Measurements from ENCODE around the gene STARD6. TPM values are rescaled to one million over a fixed set of nuclear protein-coding genes. Genes with fewer than 3 reads are reported as not detected.
"Not testable (repeated sequence)": the region's sequence is repeated elsewhere in the genome, so short reads cannot be mapped to it uniquely, and the experiment has no call there.

The STARD6 gene
- total RNA-seq, 1 experiment from 2014 or later, result not detected

GRCh38 chr18:54388203-54389142 is 30.8 kb upstream of the STARD6 start (continued):
- TF ChIP-seq ZBTB43 (CRISPR knock-in tag; IDR thresholded peaks at IDR 0.05) (no peak), ZBTB21 (CRISPR knock-in tag; IDR thresholded peaks at IDR 0.05; ENCODE audit: borderline replicate concordance) (no peak), ZNF416 (CRISPR knock-in tag; IDR thresholded peaks at IDR 0.05) (no peak), PRRX2 (CRISPR knock-in tag; IDR thresholded peaks at IDR 0.05) (peak; percentile 73; the same call in 1 of the 2 replicates)
- TF ChIP-seq, protein P1, sequence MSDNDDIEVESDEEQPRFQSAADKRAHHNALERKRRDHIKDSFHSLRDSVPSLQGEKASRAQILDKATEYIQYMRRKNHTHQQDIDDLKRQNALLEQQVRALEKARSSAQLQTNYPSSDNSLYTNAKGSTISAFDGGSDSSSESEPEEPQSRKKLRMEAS (CRISPR knock-in tag; IDR thresholded peaks at IDR 0.05), result no peak
- TF ChIP-seq, protein P2, sequence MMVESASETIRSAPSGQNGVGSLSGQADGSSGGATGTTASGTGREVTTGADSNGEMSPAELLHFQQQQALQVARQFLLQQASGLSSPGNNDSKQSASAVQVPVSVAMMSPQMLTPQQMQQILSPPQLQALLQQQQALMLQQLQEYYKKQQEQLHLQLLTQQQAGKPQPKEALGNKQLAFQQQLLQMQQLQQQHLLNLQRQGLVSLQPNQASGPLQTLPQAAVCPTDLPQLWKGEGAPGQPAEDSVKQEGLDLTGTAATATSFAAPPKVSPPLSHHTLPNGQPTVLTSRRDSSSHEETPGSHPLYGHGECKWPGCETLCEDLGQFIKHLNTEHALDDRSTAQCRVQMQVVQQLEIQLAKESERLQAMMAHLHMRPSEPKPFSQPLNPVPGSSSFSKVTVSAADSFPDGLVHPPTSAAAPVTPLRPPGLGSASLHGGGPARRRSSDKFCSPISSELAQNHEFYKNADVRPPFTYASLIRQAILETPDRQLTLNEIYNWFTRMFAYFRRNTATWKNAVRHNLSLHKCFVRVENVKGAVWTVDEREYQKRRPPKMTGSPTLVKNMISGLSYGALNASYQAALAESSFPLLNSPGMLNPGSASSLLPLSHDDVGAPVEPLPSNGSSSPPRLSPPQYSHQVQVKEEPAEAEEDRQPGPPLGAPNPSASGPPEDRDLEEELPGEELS (CRISPR knock-in tag; IDR thresholded peaks at IDR 0.05), result no peak

GRCh38 chr18:54387631-54388030 is 30.0 kb upstream of the STARD6 start:
- POLR2A ChIA-PET, result no interaction called here
- no peak for DNase-seq (ENCODE audit: low spot score)
- 0 out of 2 replicates have a peak, but pooled peaks have one; percentile 17 for TF ChIP-seq EMX1 (CRISPR knock-in tag; IDR thresholded peaks at IDR 0.05)
- TF ChIP-seq NFYB (CRISPR knock-in tag; conservative IDR thresholded peaks at IDR 0.05; ENCODE audit: low read depth), result no peak
- Mint-ChIP-seq H3K27me3 (ENCODE audit: low read depth) (no peaks in the 10 kb centered on the region), H3K4me1 (peaks cover 57% of the 10 kb centered on the region), H3K27ac (no peak overlapping the region), H3K4me3 (no peak overlapping the region), H3K9me3 (peaks cover 26% of the 10 kb centered on the region), H3K36me3 (peaks cover 25% of the 10 kb centered on the region)
- ATAC-seq, result no peak
- CTCF ChIA-PET, result interaction anchor here (1.1 kb wide), 1 partner anchor 30 kb away, joined by 4 read pairs; the partner anchor contains the start of genes C18orf54 and STARD6

DNA sequence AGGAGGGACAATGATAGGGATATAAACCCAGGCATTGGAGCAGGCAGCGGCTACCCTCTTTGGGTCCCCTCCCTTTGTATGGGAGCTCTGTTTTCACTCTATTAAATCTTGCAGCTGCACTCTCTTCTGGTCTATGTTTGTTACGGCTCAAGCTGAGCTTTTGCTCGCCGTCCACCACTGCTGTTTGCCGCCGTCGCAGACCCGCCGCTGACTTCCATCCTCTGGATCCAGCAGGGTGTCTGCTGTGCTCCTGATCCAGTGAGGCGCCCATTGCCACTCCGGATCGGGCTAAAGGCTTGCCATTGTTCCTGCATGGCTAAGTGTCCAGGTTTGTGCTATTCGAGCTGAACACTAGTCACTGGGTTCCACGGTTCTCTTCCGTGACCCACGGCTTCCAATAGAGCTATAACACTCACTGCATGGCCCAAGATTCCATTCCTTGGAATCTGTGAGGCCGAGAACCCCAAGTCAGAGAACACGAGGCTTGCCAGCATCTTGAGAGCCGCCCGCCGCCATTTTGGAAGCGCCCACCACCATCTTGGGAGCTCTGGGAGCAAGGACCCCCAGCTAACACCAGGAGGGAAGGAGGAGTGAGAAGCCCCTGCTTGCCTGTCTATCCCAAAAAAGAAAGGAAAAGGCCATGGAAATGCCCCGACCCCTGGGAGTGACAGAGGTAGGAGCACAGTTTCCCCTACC is 29.3 kb upstream of the STARD6 start:
- H3K27ac Mint-ChIP-seq; ATAC-seq; DNase-seq (ENCODE audit: low spot score); POLR2A ChIA-PET; H3K4me3 Mint-ChIP-seq; H3K27me3 Mint-ChIP-seq (ENCODE audit: low read depth); CTCF ChIA-PET: not testable (repeated sequence)
- peaks cover 25% of the 10 kb centered on the region for H3K36me3 Mint-ChIP-seq
- H3K9me3 Mint-ChIP-seq, result peaks cover 26% of the 10 kb centered on the region
- H3K4me1 Mint-ChIP-seq, result peaks cover 61% of the 10 kb centered on the region

DNA sequence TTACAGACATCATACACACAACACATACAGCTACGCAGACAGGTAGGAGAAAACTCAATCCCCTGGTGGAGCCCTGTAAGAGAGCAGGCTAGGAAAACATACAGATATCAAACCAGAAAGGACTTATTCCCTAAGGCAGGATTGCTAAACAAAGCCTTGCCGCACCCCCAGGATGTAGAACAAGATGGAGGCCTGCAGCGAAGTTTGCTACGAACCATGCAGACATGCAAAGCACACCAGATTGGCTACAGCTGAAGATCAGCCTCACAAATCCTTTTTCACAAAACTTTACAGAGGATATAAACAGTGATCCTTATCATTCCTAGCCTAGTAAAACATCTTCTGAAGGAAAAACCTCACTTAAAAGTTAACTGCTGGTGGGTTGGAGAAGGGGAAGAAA is 28.4 kb upstream of the STARD6 start:
- DNase-seq (ENCODE audit: low spot score) (no peak), ATAC-seq (peak; percentile 24)
- H3K36me3 Mint-ChIP-seq, result peaks cover 31% of the 10 kb centered on the region
- no peaks in the 10 kb centered on the region for H3K27me3 Mint-ChIP-seq (ENCODE audit: low read depth)
- CTCF ChIA-PET, result interaction anchor here (0.8 kb wide), 1 partner anchor 28 kb away, joined by 4 read pairs; the partner anchor contains the start of gene C18orf54
- POLR2A ChIA-PET, result no interaction called here
- TF ChIP-seq AFF4 (CRISPR knock-in tag; IDR thresholded peaks at IDR 0.05; ENCODE audit: borderline replicate concordance), result no peak
- TF ChIP-seq JAZF1 (CRISPR knock-in tag; IDR thresholded peaks at IDR 0.05), result no peak
- no peak for TF ChIP-seq ZNF219 (CRISPR knock-in tag; IDR thresholded peaks at IDR 0.05; ENCODE audit: borderline replicate concordance)
- no peak for TF ChIP-seq TEAD4 (CRISPR knock-in tag; IDR thresholded peaks at IDR 0.05)
- no peak for TF ChIP-seq RORB (CRISPR knock-in tag; IDR thresholded peaks at IDR 0.05)
- peak overlapping the region; percentile 5; the same call in 1 of the 2 replicates for H3K27ac Mint-ChIP-seq
- H3K4me1 Mint-ChIP-seq, result peaks cover 65% of the 10 kb centered on the region
- peaks cover 26% of the 10 kb centered on the region for H3K9me3 Mint-ChIP-seq
- no peak overlapping the region for H3K4me3 Mint-ChIP-seq
